Motor neuron (in vitro differentiated cells): ENCODE measurements around the gene CALN1. TPM values are rescaled to one million over a fixed set of nuclear protein-coding genes. Genes with fewer than 3 reads are reported as not detected.

Experiments used
- ATAC-seq, 8 experiments: fragments of 200-7000 bp; cut with Tn5 transposase; replicated peaks in 6 of 8; 2 replicates each; pipeline ENCODE4 v1.8.0; 2021; ENCODE audit warnings: mild to moderate bottlenecking in 8 of 8, moderate library complexity in 8 of 8
- H3K27ac ChIP-seq, 2 donors: fragments of 250-450 bp; sonication (Bioruptor Pico); 2 replicates each; pipeline ENCODE4 v1.9.0; 2021; ENCODE audit warnings: antibody characterized with exemption in 2 of 2, mild to moderate bottlenecking in 2 of 2, moderate library complexity in 1 of 2
- H3K4me1 ChIP-seq, 2 donors: fragments of 250-450 bp; sonication (Bioruptor Pico); replicated peaks in 1 of 2; 2 replicates each; pipeline ENCODE4 v1.6.1; 2021; ENCODE audit warnings: antibody characterized with exemption in 2 of 2, mild to moderate bottlenecking in 2 of 2, moderate library complexity in 1 of 2
- H3K4me3 ChIP-seq, 5 donors: fragments of 250-450 bp; sonication (Bioruptor Pico); 2 replicates each; pipeline ENCODE4 v1.9.0; 2021; ENCODE audit warnings: antibody characterized with exemption in 5 of 5, mild to moderate bottlenecking in 5 of 5, moderate library complexity in 4 of 5
- WGBS, 10 experiments: fragments of 450-650 bp; shearing (Covaris generic); methylation state at CpG; one replicate each; pipeline ENCODE4 v1.0.0; 2022; 5-methylcytosine and 5-hydroxymethylcytosine counted together
- in situ Hi-C, 9 experiments: fragments of 400-800 bp; cut with MboI; loops; one replicate each; pipeline ENCODE4 v1.15.0; 2021; ENCODE audit warnings: low sequenced_read_pairs in 9 of 9, low pct_unique_long_range_greater_than_20kb in 2 of 9; ENCODE audit not compliant: unreplicated experiment in 9 of 9
- total RNA-seq, 8 experiments: library from RNA; unstranded; fragments of 300-600 nt; gene quantifications; 2 replicates each; pipeline versions ENCODE4 v1.2.3 to v1.2.4, GENCODE V29; 2022

The CALN1 gene
- total RNA-seq, 8 experiments from 2014 or later: 0.05 to 2.4 (median 0.72) TPM

- Histone ChIP-seq H3K27ac (no peak overlapping the region), H3K4me3 (no peak overlapping the region), H3K4me1 (no peaks in the 10 kb centered on the region)
- no peak for ATAC-seq
- WGBS, 10 experiments: 20 to 100% (median 93%) methylated on average over 1 to 4 of the region's 4 CpGs; no CpG with 5 or more reads in 2 of the 10 experiments
- in situ Hi-C loops: no loop called here
These were observed 388.2 kb downstream of the CALN1 start for GRCh38 chr7:72023926-72024325.

GRCh38 chr7:72021716-72022115, 390.4 kb downstream of the CALN1 start:
- no peak overlapping the region for H3K4me3 ChIP-seq
- no peak overlapping the region for H3K27ac ChIP-seq
- H3K4me1 ChIP-seq: no peaks in the 10 kb centered on the region
- WGBS, 10 experiments: 0 to 100% (median 80%) methylated on average over 1 to 3 of the region's 3 CpGs; no CpG with 5 or more reads in 2 of the 10 experiments
- in situ Hi-C loops: no loop called here
- no peak for ATAC-seq

GRCh38 chr7:72020311-72020710, 391.8 kb downstream of the CALN1 start:
- H3K27ac ChIP-seq: no peak overlapping the region
- no peaks in the 10 kb centered on the region for H3K4me1 ChIP-seq
- peak in 1 of 8 experiments; percentile 42 for ATAC-seq
- in situ Hi-C loops: no loop called here
- 0 to 30% (median 10%) methylated on average over 1 to 3 of the region's 3 CpGs; no CpG with 5 or more reads in 2 of the 10 experiments for WGBS, 10 experiments
- no peak overlapping the region for H3K4me3 ChIP-seq

GRCh38 chr7:72019436-72019835, 392.7 kb downstream of the CALN1 start:
- WGBS, 10 experiments: 20 to 100% methylated on average over 1 to 2 of the region's 2 CpGs; no CpG with 5 or more reads in 8 of the 10 experiments
- in situ Hi-C loops: no loop called here
- no peak for ATAC-seq
- Histone ChIP-seq H3K27ac (no peak overlapping the region), H3K4me1 (no peaks in the 10 kb centered on the region), H3K4me3 (no peak overlapping the region)

GRCh38 chr7:72017756-72018155, 394.4 kb downstream of the CALN1 start:
- 7 to 89% (median 52%) methylated on average over 2 to 6 of the region's 6 CpGs; no CpG with 5 or more reads in 2 of the 10 experiments for WGBS, 10 experiments
- no peak for ATAC-seq
- Histone ChIP-seq H3K4me3 (no peak overlapping the region), H3K4me1 (no peaks in the 10 kb centered on the region), H3K27ac (no peak overlapping the region)
- in situ Hi-C loops: no loop called here

GRCh38 chr7:72016574-72016973, 395.6 kb downstream of the CALN1 start:
- no peaks in the 10 kb centered on the region for H3K4me1 ChIP-seq
- 0 to 90% (median 17%) methylated on average over 1 to 3 of the region's 3 CpGs; no CpG with 5 or more reads in 5 of the 10 experiments for WGBS, 10 experiments
- no peak for ATAC-seq
- no peak overlapping the region for H3K27ac ChIP-seq
- in situ Hi-C loops: no loop called here
- H3K4me3 ChIP-seq: no peak overlapping the region

- WGBS, 10 experiments: 4 to 100% (median 89%) methylated on average over 1 to 4 of the region's 4 CpGs; no CpG with 5 or more reads in 1 of the 10 experiments
- Histone ChIP-seq H3K27ac (no peak overlapping the region), H3K4me1 (no peaks in the 10 kb centered on the region), H3K4me3 (no peak overlapping the region)
- peak in 2 of 8 experiments; percentile 66 to 86 for ATAC-seq
- in situ Hi-C loops: no loop called here
These were observed 397.0 kb downstream of the CALN1 start for GRCh38 chr7:72015136-72015535.

GRCh38 chr7:72007018-72007417, 405.1 kb downstream of the CALN1 start:
- Histone ChIP-seq H3K4me1 (no peaks in the 10 kb centered on the region), H3K27ac (no peak overlapping the region), H3K4me3 (no peak overlapping the region)
- WGBS, 10 experiments: 25 to 96% (median 82%) methylated on average over 2 to 10 of the region's 10 CpGs; no CpG with 5 or more reads in 1 of the 10 experiments
- ATAC-seq: no peak
- in situ Hi-C loops: no loop called here

- in situ Hi-C loops: no loop called here
- Histone ChIP-seq H3K27ac (no peak overlapping the region), H3K4me3 (no peak overlapping the region), H3K4me1 (no peaks in the 10 kb centered on the region)
- ATAC-seq: no peak
- 20 to 100% (median 73%) methylated on average over 1 to 3 of the region's 6 CpGs; no CpG with 5 or more reads in 6 of the 10 experiments for WGBS, 10 experiments
These were observed 408.9 kb downstream of the CALN1 start for GRCh38 chr7:72003236-72003635.

- H3K27ac ChIP-seq: no peak overlapping the region
- ATAC-seq: no peak
- in situ Hi-C loops: no loop called here
- H3K4me1 ChIP-seq: no peaks in the 10 kb centered on the region
- no peak overlapping the region for H3K4me3 ChIP-seq
- WGBS, 10 experiments: 0 to 96% (median 57%) methylated on average over 1 to 2 of the region's 2 CpGs; no CpG with 5 or more reads in 3 of the 10 experiments
These were observed 416.0 kb downstream of the CALN1 start for GRCh38 chr7:71996141-71996540.

GRCh38 chr7:71995111-71995510, 417.0 kb downstream of the CALN1 start:
- in situ Hi-C loops: no loop called here
- H3K4me3 ChIP-seq: no peak overlapping the region
- ATAC-seq: no peak
- no peaks in the 10 kb centered on the region for H3K4me1 ChIP-seq
- no peak overlapping the region for H3K27ac ChIP-seq
- WGBS, 10 experiments: 0 to 100% (median 92%) methylated on average over 1 to 5 of the region's 7 CpGs; no CpG with 5 or more reads in 3 of the 10 experiments

GRCh38 chr7:71991586-71991985, 420.6 kb downstream of the CALN1 start:
- Histone ChIP-seq H3K4me3 (no peak overlapping the region), H3K27ac (no peak overlapping the region), H3K4me1 (no peaks in the 10 kb centered on the region)
- in situ Hi-C loops: no loop called here
- ATAC-seq: no peak

GRCh38 chr7:71990138-71990462, 422.0 kb downstream of the CALN1 start:
- WGBS, 10 experiments: 23 to 100% (median 71%) methylated on average over 1 to 7 of the region's 7 CpGs; no CpG with 5 or more reads in 1 of the 10 experiments
- ATAC-seq: peak in 1 of 8 experiments; percentile 38
- H3K4me1 ChIP-seq: no peaks in the 10 kb centered on the region
- no peak overlapping the region for H3K4me3 ChIP-seq
- no peak overlapping the region for H3K27ac ChIP-seq
- in situ Hi-C loops: no loop called here

- Histone ChIP-seq H3K4me1 (no peaks in the 10 kb centered on the region), H3K4me3 (no peak overlapping the region), H3K27ac (no peak overlapping the region)
- no peak for ATAC-seq
- in situ Hi-C loops: no loop called here
- WGBS, 10 experiments: 70 to 100% (median 89%) methylated on average over 1 to 4 of the region's 7 CpGs; no CpG with 5 or more reads in 6 of the 10 experiments
These were observed 423.9 kb downstream of the CALN1 start for GRCh38 chr7:71988201-71988600.
